Activated CD4-positive, alpha-beta T cell treated with anti-CD3 and anti-CD28 coated beads, Interleukin-2, amount 50 U/mL, for 24 hours (primary cell): Measurements from ENCODE around the gene DUSP3.
A peak's percentile ranks its signal among the peaks of the same experiment; 100 is the strongest.

ENCODE experiments used
- DNase-seq, 2 donors: peaks; one replicate each; pipeline ENCODE4 v3.0.0-alpha.2; 2020; ENCODE audit warnings: low read depth in 1 of 2, low spot score in 1 of 2

DUSP3 gene

DNA sequence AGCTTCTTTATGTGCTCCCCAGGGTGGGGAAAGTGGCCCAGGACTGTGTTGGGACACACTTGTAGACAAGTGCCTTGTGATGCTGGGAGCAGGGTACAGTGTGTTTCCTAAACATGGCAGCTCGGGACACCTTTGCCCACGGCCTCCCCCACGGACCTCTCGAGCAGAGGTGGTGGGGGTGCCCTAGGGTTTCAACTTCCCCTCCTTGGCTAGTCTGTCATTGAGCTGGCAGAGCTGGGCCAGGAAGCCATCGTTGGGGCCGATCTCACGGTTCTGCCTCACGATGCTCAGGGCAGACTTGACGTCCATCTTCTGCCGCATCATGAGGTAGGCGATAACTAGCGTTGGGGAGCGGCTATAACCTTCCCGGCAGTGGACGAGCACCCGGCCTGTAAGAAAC is 9.4 kb downstream of the DUSP3 start:
- DNase-seq: no peak

DNA sequence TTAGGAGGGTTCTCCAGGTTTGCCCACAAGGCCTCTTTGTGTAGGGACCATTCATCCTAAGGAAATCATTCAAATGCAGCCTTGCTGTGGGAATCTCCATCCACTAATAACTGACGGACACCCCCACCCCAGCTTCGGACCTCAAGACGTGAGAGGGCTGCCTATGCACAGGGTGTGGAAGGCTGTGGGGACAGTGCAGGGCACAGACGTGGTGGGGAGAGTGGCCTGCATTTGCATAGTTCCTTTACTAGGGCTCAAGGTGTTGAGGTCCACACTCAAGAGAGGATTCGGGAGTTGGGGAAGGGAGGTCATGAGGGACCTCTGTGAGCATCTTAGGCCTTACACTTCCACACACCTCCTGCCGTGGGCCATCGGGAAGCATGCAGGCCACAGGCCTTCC is 9.8 kb downstream of the DUSP3 start:
- no peak for DNase-seq

DNA sequence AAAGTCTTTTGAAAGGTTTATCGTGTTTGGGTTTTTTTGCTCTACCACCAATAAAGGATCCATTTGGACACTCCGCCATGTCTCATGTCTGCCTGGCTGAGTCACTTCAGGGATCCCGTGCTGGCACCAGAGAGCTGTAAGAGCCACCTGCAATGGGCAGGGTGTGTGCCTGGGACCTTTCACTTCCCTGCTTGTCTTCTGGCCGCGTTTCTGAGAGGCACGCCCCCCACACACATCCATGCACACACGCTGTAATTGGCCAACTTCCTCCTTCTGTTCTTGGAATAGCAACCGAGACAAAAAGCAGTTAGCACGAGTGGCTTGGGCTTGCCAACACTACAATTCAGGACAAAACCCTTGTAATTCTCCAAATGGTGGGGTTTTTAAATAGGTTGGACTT is 10.4 kb downstream of the DUSP3 start:
- no peak for DNase-seq

DNA sequence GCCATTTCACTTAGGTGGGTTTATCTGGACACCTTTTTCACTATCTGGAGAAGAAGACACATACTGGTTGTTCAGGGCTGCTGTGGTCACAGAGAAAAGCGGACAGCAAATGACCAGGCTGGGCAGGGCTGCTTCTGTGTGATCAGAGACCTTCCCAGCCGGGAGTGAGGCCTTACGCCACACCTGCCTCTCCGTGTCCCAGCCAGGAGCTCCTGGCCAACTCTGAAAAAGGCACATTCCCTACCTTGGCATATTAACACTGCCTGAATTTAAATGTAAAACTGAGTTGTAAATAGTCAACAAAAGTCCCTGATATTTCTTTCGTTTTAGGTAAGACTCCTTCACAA is 11.1 kb downstream of the DUSP3 start:
- DNase-seq: no peak

DNA sequence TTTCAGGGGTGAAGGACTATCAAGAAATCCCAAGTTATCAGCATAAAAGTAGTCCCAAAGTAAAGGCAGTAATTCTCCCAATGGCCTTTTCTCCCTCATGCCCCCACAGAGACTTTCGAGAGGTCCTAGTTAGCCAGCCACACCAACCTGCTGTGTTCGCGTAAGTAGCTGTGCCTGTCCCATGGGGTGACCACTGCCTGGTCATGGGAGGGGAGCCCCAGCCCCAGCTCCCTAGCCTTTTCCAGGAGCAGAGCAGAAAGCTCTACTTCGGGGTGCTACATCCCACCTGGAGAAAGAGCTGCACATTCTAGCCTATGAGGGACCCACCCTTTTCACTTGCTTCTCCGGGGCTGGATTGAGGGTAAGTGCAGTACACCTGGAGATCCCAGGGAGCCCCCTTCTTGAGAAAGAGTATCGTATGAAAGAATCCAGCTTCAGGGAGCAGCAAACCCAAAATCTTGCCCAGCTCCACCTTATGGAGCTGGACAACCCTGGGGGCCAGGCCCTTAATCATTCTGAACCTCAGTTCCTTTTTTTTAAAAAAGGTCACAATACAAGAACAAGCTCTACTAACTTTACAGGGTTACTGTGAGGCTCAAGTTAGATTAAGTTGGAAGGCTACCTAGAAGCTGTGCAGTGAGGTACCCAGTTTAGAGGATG is 11.6 kb downstream of the DUSP3 start:
- DNase-seq: no peak

DNA sequence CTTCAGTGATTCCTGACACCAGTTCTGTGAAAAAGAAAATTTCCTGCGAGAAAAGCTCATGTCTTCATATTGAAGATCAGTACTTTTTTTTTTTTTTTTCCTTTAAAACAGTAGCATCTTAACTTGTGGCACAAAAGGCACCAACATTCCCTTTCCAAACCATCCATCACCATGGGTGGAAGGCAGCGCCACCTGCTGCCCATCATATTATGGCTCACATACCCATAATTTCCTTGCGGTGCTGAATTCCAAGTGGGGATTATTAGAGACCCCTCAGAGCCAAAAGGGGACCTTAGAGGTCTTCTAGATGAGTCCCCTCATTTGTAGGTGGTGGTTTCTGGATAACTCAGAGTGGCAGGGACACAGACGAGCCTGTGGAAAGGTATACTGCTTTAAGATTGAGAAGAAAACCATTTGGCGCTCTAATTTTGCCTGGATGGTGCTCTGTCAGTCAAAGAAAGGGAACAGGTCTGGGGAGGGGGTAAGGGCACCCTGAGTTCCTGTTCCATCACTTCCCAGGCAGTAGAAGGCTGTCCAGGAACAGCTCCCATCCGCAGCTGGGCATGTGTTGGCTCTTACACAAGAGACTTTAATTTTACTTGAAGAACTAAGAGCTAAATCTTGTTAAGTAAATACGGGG is 12.2 kb downstream of the DUSP3 start:
- peak in 1 of 2 donors; percentile 26 for DNase-seq

DNA sequence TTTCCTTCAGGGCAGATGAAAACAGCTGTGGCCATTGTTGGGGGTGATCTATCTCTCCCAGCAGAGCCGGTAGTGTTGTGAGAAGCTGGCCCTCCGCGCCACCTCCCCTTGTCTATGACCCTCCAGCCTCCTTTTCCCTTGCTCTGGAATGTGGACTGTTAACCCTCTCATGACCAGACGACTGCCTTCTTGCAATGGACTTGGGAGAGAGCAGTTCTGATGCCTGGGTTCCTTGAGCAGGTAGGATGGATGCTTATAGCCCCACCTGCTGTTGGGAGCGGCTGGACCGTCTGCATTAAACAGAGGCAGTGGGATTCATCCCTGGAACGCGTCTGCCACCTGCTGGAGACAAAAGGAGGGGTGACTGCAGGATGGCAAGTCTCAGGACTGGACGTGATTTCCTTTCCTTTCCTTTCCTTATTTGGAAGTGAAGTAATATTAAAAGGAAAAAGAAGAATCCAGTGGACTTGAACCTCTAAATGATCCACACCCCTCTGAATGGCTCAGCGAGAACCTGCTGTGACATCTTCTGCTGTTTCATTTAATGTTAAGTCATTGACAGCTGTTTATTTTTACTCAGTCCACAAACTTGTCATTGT is 18.4 kb downstream of the DUSP3 start:
- DNase-seq: peak; percentile 81 to 88

DNA sequence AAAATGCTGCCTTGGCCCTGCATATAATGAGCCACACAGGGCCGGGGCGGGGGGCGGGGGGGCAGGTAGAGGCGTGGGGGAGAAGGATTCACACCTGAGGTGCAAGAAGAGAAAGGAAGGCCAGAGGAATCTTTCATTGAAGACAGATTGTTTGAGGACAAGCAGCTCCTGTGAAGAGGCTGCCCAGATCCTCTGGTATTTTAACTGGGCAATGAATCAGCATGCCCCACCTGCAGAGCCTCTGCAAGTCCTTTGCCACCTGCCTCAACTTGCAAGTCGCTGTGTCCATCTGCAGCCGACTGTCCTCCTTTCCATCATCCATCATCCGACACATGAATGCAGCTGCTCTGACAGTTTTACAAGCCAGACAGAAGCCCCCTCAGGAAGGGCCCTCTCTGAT is 18.9 kb downstream of the DUSP3 start:
- no peak for DNase-seq

DNA sequence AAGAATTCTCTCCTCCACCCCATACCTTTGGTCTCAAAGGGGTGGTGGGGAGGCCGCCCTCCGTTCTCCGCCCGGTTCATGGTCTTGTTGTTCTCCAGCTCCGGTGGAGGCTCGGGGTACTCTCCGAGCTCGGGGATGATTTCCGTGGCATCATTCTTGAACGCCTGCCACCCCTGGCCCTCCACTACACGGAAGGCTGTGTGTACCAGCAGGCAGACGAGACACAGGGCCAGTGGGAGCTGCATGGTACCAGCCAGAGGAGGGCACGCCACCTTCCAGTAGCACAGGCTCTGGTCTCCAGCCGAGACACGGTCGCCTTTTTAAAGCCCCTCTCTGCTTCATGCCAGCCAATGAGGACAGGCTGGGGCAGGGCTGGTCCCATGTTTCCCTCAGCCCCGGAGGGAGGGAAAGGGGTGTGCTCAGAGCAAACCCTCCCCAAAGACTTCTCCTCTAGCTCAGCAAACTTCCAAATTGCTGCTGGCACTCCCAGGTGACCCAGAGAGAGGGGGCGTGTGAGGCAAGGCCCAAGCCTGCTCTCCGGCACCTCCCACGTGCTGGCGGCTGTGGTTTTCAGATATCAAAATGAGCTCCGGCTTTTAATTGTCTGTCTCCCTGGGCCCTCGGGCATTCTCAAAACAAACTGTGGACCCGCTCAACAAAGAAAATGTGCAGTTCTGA is 20.1 kb downstream of the DUSP3 start, which contains the start of gene SOST:
Gene SOST, minus strand, starts transcription at position 295 of the 678 bp plus-strand sequence. Its CDS starts 50 bp downstream, at position 245.
- DNase-seq: no peak

DNA sequence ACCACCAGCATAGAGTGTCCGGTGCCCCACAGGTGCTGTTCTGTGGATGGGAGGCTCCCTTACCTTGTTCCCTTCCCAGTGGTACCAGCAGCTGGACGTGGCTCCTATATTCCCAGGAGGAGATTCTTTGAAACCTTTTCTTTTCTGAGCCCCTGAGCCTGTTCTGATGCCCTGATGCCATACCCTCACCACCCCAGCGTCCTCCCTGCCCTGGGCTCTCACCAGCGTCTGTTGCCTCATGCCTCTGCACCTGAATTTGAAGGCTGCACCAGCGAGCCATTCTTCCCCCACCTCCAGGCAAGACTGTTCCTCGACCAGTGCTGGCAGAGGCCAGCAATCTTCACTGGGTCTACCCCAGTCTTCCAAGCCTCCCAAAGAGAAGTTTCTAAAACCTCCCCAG is 20.7 kb downstream of the DUSP3 start:
- no peak for DNase-seq

DNA sequence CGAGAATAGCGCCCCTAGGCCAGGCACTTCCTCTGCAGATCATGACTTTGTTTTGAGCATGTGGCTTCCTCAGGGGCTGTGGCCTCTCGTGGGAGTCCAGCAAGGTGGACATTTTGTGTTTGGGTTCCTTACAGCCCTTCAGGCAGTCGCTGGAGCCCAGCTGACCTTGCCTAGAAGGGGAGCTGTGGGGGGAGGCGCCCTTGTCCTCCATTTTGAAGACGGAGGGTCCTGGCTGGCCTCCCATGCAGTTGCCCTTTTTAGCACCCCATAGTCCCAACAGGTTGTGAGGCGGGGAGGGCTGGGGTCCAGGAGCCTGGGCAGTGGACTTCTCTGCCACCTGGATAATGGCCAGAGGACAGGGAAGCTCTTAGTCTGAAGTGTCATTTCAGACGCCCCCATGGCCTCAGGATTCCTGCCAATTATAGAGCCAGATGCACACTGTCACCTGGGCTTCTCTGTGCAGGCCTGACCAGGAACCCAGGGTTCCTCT is 21.6 kb downstream of the DUSP3 start:
- DNase-seq: no peak

DNA sequence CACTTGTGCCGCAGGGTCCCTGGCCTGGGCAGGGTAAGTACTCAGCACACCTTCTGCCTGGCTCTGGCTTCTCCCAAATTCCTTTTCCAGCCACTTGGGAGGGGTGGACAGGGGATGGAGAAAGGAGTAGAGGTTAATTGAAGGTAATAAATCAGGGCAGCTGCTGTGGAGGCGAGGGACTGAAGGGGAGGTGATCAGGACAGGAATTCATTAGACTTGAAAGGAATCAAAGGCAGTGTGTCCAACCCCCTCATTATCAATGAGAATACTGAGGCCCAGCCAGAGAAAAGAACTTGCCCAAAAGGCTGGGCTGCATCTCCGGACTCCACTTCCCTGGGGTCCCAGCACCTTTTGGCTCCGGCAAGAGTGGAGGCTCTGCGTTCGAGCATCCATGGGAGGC is 22.6 kb downstream of the DUSP3 start:
- no peak for DNase-seq

DNA sequence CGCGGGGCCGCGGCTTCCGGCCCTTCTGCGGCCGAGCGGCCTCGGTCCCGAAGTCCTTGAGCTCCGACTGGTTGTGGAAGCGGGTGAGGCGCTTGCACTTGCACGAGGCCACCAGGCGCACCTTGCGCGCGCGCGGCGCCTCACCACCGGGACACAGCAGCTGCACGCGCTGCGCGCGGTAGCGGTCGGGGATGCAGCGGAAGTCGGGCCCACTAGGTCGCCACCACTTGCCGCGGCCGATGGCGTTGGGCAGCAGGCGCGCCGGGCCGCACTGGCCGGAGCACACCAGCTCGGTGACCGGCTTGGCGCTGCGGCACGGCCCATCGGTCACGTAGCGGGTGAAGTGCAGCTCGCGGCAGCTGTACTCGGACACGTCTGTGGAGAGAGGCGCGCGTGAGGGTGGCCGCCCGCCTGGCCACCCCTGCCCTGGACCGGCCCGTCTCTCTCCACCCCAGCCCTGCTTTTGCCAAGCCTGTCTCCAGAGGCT is 23.3 kb downstream of the DUSP3 start:
- no peak for DNase-seq

DNA sequence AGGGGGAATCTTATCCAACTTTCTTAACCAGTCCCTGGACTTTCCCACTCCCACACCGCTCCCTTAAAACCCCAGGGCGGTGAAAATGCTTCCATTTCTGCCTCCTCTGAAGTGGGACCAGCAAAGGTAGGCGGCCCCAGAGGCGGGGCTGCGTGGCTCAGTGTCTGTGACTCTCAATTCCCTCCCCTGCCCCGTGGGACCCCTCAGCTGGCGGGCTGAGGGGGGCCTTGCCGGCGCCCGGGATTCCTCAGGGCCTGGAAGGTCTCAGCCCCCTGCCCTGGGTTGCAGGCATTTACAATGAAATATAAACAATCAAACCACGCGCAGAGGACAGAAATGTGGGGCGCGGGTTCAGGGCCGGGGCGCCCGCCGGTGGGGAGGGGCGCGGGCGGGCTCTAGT is 23.8 kb downstream of the DUSP3 start:
- no peak for DNase-seq

DNA sequence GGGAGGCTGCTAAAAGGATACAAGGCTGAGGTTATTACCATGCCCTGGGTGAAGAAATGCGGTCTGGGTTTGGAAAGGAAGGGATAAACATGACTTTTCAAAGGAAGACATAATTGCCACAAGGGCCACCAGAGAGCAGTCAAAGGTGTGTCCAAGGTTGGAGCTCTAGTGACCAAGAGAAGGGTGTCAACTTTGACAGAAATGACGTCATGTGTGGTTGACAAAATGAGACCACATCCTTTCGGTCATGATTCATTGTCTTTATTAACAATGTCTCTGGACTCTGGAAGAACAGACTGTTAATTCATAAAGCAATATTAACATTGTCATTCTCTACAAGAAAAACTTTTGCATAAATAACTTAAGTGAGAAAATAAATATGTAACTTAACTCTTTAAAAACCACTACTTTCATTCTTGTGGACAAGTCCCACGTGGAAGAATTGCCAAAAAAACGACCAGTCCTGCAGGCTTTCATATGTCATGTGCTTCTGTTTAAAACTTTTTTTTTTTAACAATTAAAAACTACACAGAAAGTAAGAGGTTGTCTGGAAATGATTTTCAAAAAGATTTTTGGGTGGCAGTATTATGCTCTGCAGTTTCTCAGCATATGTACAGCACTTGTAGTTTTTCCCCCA is 25.2 kb downstream of the DUSP3 start:
- DNase-seq: no peak

DNA sequence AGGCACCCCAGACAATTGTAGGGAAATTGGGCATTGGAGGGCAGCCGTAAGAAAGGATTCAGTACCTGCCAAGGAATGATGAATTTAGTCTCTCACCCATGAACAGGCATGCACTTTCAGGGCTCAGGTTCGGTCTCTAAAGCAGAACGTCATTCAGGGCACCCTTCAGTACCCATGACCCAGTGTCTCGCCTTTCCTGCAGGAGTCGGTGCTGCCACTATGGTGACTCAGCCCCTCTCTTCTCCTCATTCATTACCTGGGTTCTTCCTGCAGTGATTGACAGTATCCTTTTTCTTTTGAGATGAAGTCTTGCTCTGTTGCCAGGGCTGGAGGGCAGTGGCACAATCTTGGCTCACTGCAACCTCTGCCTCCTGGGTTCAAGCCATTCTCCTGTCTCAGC is 28.6 kb downstream of the DUSP3 start:
- no peak for DNase-seq

DNA sequence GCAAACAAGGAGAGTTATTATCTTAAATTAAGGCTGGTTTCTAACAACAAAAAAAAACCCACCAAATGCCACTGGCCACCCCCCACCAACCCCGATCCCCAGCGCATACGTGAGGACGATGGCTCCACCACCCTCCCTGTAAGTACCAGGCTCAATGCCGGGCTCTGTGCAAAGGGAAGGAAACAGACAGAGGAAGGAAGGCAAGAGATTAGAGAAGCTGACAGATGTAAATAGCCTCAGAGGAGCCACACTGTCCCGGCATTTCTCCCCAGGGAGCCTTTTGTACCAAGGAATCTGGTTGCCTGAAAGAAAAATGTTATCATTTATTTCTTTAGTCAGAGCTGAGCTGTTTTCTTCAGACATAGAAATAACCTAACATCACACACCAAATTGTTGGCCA is 33.2 kb downstream of the DUSP3 start:
- DNase-seq: no peak

DNA sequence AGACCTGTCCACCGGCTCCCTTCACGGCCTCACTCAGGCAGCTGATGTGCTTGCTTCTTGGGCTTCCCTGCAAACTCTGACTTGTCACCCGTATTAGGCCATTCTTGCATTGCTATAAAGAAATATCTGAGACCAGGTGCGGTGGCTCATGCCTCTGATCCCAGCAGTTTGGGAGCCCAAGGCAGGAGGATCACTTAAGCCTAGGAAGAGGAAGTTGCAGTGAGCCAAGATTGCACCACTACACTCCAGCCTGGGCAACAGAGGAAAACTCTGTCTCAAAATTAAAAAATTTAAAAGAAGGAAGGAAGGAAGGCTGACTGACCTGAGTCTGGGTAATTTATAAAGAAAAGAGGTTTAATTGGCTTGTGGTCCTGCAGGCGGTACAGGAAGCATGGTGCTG is 37.1 kb downstream of the DUSP3 start:
- DNase-seq: no peak

DNA sequence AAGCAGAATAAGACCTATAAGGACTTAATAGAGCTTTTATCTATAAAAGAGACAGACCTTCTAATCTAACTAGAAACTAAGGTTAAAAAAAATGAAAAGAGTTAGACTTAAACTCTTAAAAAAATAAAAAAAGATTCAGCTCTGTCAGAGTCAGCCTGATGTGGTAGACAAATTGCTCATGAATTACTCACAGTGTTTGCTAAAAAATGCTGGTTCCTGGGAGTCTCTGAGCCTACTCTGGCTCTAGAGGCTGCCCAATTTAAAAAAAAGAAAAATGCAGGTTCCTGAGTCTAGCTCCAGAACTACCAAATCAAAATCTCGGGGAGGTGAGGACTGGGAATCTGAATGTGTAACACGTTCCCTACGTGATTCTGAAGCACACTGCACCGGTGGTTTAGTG is 38.2 kb downstream of the DUSP3 start:
- DNase-seq: no peak

DNA sequence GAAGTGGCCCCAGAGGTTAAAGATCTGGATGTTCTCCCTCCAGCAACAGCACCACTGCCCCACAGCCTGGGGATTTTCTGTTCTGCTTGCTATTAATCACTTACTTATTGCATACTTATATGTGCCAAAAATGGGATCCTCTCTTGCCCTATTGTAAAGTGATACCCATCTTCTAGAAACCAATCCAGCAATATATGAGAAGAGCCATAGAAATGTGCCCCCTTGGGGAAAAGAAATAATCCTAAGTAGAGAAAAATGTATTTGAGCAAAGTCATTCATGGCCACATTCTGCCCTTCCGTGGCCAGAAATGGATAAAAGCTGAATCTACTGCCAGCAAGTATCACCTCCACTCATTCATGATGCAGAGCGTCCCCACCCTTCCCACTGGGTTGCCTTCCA is 41.1 kb downstream of the DUSP3 start:
- no peak for DNase-seq

DNA sequence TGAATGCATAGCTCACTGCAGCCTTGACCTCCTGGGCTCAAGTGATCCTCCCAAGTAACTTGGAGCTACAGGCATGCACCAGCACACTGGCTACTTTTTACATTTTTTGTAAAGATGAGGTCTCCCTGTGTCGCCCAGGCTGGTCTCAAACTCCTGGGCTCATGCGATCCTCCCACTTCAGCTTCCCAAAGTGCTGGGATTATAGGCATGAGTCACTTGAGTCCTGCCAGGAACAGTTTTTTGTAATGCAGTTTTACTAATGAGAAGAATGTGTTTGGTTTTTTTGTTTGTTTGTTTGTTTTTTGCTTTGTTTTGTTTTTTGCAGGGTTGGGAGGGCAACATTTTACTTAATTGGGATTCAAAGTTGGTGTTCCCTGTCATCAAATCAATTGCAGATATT is 42.4 kb downstream of the DUSP3 start:
- no peak for DNase-seq
